ENCODE measurements around the gene DXO.
A peak's percentile ranks its signal among the peaks of the same experiment; 100 is the strongest.

DXO gene

GRCh38 chr6:31972709-31973350, 892 bp upstream of the DXO start:
- TF ChIP-seq FOXM1 (IDR thresholded peaks at IDR 0.05; ENCODE audit: borderline replicate concordance) (no peak), BHLHE40 (IDR thresholded peaks at IDR 0.05; ENCODE audit: borderline replicate concordance) (no peak)
- TF ChIP-seq, protein P1, sequence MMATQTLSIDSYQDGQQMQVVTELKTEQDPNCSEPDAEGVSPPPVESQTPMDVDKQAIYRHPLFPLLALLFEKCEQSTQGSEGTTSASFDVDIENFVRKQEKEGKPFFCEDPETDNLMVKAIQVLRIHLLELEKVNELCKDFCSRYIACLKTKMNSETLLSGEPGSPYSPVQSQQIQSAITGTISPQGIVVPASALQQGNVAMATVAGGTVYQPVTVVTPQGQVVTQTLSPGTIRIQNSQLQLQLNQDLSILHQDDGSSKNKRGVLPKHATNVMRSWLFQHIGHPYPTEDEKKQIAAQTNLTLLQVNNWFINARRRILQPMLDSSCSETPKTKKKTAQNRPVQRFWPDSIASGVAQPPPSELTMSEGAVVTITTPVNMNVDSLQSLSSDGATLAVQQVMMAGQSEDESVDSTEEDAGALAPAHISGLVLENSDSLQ (IDR thresholded peaks at IDR 0.05), result peak; percentile 63
- no peak for DNase-seq (ENCODE audit: extremely low spot score)
- CTCF ChIA-PET, result no interaction called here
- POLR2A ChIA-PET, result interaction anchor here (1.2 to 7.0 kb wide), 8 partner anchors 7 to 320 kb away, joined by 3 to 84 read pairs (median 6); partner anchors contain the start of genes BAG6, LSM2, NELFE and SKIC2

- DNase-seq (ENCODE audit: extremely low spot score), result no peak
- TF ChIP-seq CTBP1 (IDR thresholded peaks at IDR 0.05; ENCODE audit: borderline replicate concordance), result peak; percentile 73; the same call in 1 of the 2 replicates
- no peak for TF ChIP-seq ARNT (IDR thresholded peaks at IDR 0.05)
- TF ChIP-seq HDGF (IDR thresholded peaks at IDR 0.05; ENCODE audit: borderline replicate concordance), result no peak
- no peak for TF ChIP-seq FOXK2 (IDR thresholded peaks at IDR 0.05)
- TF ChIP-seq TARDBP (IDR thresholded peaks at IDR 0.05), result no peak
- no peak for TF ChIP-seq BHLHE40 (IDR thresholded peaks at IDR 0.05; ENCODE audit: borderline replicate concordance)
- TF ChIP-seq ZNF384 (IDR thresholded peaks at IDR 0.05), result no peak
- no peak for TF ChIP-seq FOXA1 (IDR thresholded peaks at IDR 0.05)
- no peak for TF ChIP-seq L3MBTL2 (conservative IDR thresholded peaks at IDR 0.05)
- ChIA-PET POLR2A (interaction anchor here (0.8 to 7.0 kb wide), 15 partner anchors 9 to 430 kb away, joined by 3 to 84 read pairs (median 5); partner anchors contain the start of genes AGPAT1, BAG6, DDX39B and EHMT2), CTCF (no interaction called here)
Measured at GRCh38 chr6:31971279-31971992, 502 bp downstream of the DXO start.

DNA sequence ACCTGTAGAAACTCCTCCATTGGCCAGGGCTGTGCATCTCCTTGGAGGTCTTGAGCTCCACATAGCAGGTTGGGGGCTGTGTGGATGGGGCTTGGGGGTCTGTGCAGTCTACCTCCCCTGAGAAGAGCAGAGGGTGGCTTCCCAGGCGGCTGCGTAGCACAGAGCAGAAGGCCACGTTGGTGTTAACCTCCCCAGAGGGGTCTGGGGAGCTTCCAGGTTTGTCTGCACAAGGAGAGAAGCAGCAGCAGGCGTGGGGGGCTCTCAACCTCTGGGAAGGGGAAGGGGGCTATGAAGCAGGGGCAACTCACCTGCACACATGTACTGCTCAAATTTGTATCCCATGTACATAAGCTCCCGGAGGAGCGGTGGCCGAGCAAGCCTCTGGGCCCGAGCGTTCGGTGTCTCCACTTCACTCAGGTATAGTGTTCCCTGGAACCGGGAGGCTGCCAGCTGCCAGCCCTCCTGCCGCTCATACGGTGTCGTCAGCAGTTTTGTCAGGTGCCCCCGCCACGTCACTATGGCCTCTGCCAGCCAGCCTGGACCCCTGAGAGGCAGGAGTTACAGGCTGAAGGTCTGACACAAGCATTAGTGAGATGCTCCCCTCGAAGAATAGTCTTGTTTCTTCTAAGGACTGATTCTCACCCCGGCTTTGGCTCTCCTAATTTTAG, 1.2 kb downstream of the DXO start:
- DNase-seq (ENCODE audit: extremely low spot score), result no peak
- ChIA-PET CTCF (interaction anchor here (1.1 kb wide), 1 partner anchor 11 kb away, joined by 3 read pairs; the partner anchor contains the start of gene SKIC2), POLR2A (interaction anchor here (0.8 to 7.0 kb wide), 9 partner anchors 11 to 268 kb away, joined by 3 to 84 read pairs (median 6); partner anchors contain the start of genes ABHD16A, AGPAT1, EHMT2 and NELFE)
- no peak for TF ChIP-seq TARDBP (IDR thresholded peaks at IDR 0.05)
- no peak for TF ChIP-seq LEF1 (IDR thresholded peaks at IDR 0.05; ENCODE audit: borderline replicate concordance)
- TF ChIP-seq ZNF384 (IDR thresholded peaks at IDR 0.05), result no peak
- TF ChIP-seq ARNT (IDR thresholded peaks at IDR 0.05), result no peak
- TF ChIP-seq BHLHE40 (IDR thresholded peaks at IDR 0.05; ENCODE audit: borderline replicate concordance), result no peak
- no peak for TF ChIP-seq CTBP1 (IDR thresholded peaks at IDR 0.05; ENCODE audit: borderline replicate concordance)
- TF ChIP-seq ELF4 (IDR thresholded peaks at IDR 0.05), result no peak
- TF ChIP-seq SUZ12 (IDR thresholded peaks at IDR 0.05), result no peak
- TF ChIP-seq, protein P1 (IDR thresholded peaks at IDR 0.05), result no peak
- no peak for TF ChIP-seq NFRKB (IDR thresholded peaks at IDR 0.05)
- no peak for TF ChIP-seq FOXK2 (IDR thresholded peaks at IDR 0.05)
- no peak for TF ChIP-seq SP1 (IDR thresholded peaks at IDR 0.05)
- TF ChIP-seq FOXA1 (IDR thresholded peaks at IDR 0.05), result no peak
- no peak for TF ChIP-seq HDGF (IDR thresholded peaks at IDR 0.05; ENCODE audit: borderline replicate concordance)
- no peak for TF ChIP-seq L3MBTL2 (conservative IDR thresholded peaks at IDR 0.05)
- no peak for TF ChIP-seq FOXM1 (IDR thresholded peaks at IDR 0.05; ENCODE audit: borderline replicate concordance)

DNA sequence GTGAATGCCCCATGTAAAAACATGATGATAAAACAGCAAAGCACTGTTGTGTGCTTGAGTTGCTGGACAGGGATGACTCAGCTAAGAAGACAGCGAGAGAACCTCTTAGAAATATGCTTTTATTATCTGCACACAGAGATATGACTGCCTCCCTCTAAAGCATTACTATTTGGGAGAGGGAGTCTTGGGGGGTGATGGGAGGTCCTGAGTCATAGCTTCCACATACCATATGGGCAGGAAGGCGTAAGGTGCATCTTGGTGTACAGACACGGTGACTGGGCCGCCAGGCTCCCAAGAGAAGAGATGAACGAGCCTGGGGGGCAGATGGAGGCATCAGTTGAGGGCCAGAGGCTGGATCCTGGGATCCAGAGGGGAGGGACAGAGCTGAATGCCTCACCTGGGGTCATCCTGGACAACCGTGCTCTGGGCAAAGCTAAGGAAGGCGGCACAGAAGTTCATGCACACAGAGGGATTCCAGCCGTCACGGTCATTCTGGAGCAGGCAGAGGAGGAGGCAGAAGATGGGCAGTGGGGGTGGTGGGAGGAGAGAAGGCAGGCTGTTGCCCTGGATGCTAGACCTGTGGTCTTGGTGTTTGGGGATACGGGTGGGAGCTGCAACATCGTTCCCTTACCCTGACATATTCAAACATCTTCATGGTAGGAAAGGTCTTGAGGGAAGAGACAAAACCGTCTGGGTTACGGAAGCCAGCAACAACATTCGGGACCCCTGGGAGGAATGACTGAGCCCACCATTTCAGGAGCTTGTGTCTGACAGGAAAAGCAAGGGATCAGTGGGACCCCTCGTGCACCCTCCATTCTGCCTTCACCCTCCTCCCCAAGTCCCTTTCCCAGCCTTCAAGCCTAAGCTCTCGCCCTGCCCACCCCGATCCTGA, 2.0 kb downstream of the DXO start:
- no peak for TF ChIP-seq NFRKB (IDR thresholded peaks at IDR 0.05)
- TF ChIP-seq CTBP1 (IDR thresholded peaks at IDR 0.05; ENCODE audit: borderline replicate concordance), result no peak
- no peak for DNase-seq (ENCODE audit: extremely low spot score)
- CTCF ChIA-PET, result interaction anchor here (1.1 kb wide), 1 partner anchor 10 kb away, joined by 3 read pairs; the partner anchor contains the start of gene SKIC2
- POLR2A ChIA-PET, result interaction anchor here (0.8 to 7.0 kb wide), 4 partner anchors 10 to 267 kb away, joined by 3 to 84 read pairs (median 10); partner anchors contain the start of genes ABHD16A, NELFE and SKIC2

GRCh38 chr6:31968791-31969711, 2.9 kb downstream of the DXO start:
- DNase-seq (ENCODE audit: extremely low spot score), result no peak
- ChIA-PET CTCF (no interaction called here), POLR2A (interaction anchor here (1.6 to 7.0 kb wide), 3 partner anchors 9 to 20 kb away, joined by 3 to 84 read pairs (median 18); partner anchors contain the start of genes NELFE and SKIC2)
- TF ChIP-seq SUZ12 (IDR thresholded peaks at IDR 0.05) (no peak), ZNF384 (IDR thresholded peaks at IDR 0.05) (no peak), FOXM1 (IDR thresholded peaks at IDR 0.05; ENCODE audit: borderline replicate concordance) (no peak), NFRKB (IDR thresholded peaks at IDR 0.05) (no peak), ELF4 (IDR thresholded peaks at IDR 0.05) (no peak), SP1 (IDR thresholded peaks at IDR 0.05) (no peak), LEF1 (IDR thresholded peaks at IDR 0.05; ENCODE audit: borderline replicate concordance) (no peak), ARNT (IDR thresholded peaks at IDR 0.05) (no peak), TARDBP (IDR thresholded peaks at IDR 0.05) (no peak)
- TF ChIP-seq, protein P1 (IDR thresholded peaks at IDR 0.05), result no peak

Data from HEK293T (cell line).